GM12872 (cell line): ENCODE data around the gene GOSR1.

Source experiments
- TF ChIP-seq, protein P1 (sequence below): IDR thresholded peaks from 3 replicates; pipeline ENCODE4 v1.5.1; 2011; ENCODE audit warnings: low read depth, mild to moderate bottlenecking, low read length, moderate library complexity; ENCODE audit not compliant: insufficient read depth

The GOSR1 gene

DNA sequence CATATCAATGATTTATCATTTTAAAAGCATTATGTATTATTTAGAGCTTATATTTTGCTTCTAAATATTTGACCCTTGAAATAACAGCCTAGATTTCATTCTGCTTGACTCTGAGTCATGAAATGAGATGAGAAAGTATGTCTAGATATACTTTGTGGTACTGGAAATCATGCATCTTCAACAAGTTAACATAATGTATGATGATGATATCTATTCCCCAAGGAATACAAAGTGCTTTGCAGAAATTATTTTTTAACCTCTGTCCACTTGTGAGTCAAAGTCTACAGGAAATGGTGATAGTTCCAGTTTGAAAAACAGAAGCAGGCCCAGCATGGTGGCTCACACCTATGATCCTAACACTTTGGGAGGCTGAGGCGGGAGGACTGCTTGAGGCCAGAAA, 36.1 kb downstream of the GOSR1 start:
- TF ChIP-seq, protein P1, sequence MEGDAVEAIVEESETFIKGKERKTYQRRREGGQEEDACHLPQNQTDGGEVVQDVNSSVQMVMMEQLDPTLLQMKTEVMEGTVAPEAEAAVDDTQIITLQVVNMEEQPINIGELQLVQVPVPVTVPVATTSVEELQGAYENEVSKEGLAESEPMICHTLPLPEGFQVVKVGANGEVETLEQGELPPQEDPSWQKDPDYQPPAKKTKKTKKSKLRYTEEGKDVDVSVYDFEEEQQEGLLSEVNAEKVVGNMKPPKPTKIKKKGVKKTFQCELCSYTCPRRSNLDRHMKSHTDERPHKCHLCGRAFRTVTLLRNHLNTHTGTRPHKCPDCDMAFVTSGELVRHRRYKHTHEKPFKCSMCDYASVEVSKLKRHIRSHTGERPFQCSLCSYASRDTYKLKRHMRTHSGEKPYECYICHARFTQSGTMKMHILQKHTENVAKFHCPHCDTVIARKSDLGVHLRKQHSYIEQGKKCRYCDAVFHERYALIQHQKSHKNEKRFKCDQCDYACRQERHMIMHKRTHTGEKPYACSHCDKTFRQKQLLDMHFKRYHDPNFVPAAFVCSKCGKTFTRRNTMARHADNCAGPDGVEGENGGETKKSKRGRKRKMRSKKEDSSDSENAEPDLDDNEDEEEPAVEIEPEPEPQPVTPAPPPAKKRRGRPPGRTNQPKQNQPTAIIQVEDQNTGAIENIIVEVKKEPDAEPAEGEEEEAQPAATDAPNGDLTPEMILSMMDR, result no peak

DNA sequence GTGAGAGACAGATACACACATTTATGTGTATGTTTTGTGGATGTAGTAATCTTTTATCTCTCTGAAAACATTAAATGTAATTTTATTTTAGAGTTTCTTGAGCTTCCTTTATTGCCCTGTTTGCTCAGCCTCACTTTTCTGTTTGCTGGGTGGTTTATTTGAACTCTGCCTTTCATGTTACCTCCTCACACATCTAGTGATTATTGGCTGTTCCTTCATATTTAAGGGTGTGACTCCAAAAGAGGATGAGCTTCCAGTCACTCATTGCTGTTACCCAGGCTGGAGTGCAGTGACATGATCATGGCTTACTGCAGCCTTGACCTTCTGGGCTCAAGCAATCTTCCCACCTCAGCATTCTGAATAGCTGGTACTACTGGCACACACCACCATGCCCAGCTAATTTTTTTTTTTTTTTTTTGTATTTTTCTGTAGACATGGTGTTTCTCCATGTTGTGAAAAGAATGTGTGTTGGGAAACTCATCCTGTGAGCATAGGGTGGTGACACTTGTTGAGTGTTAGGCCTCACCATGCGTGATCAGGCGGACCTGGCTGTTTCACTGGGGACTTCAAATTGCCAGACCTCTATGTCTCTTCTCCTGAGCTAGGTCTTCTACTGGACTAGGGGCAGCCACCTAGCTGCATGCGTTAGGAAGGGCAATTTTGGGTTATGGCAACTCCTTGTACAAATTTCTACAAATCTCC, 37.8 kb downstream of the GOSR1 start:
- TF ChIP-seq, protein P1, result no peak

DNA sequence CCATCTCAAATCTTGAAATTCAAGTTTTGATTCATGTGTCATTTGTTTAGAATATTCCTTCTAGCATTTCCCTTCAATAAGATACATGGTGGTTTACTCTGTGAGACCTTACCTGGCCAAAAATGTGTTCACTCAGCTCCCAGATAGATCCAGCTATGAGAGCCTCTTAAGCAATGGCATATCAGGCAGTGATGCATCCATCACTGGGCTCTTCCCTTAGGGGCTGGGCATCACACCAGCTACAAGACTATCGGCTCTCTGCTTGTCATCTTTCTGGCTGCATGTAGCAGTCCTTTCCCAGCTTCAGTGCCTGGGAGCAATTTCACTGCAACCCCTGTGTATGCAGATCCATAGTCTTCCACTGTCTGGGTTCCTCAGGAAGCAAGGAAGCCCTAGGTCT, 40.6 kb downstream of the GOSR1 start:
- TF ChIP-seq, protein P1, result no peak

DNA sequence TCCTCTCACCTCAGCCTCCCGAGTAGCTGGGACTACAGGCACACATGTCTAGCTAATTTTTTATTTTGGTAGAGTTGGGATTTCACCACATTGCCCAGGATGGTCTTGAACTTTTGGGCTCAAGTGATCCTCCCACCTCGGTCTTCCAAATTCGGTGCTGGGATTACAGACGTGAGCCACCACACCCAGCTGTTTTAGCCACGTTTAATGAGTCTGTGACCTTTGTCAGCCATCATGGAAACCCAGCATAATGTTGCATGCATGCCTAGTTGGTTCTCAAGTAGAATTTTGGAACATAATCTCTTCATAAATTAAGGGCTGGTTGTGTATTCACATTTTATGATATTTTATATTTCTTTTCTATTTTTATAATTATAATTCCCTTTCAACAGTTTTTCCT, 42.0 kb downstream of the GOSR1 start:
- TF ChIP-seq, protein P1, result no peak

DNA sequence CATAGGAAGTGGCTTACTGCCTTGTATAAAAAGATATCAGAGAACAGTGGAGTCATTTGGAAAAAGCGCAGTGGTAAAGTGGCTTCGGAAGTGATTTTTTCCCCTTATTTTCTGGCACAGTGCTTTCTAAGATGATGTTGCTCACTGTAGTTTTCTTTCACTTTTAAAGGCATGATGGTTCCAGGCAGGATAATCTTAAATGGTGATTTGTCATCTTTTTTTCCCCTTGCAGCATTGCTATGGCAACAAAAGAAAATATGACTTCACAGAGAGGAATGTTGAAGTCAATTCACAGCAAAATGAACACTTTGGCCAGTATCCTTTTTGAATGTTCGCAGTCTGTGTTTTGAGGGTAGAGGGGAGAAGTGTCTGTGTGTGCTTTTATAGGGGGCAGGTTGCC, 42.5 kb downstream of the GOSR1 start:
- TF ChIP-seq, protein P1, result no peak

DNA sequence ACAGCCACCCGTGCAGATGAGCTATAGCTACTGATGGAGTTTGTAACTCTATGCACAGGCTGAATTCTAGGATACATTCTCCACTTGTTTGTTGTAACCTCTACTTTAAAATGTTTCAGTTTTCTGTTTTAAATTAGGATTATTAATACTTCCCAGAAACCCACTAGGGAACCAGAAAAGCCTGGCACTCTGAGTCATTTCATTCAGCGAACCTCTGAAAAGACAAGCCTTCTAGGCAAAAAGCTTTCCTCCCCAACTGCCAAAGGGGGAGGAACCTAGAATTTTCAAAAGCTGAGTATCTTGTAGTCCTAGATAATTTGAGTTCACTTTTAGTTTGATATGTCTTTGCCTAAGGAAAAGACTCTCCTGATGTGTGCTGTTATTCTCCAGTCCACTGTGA, 43.2 kb downstream of the GOSR1 start:
- TF ChIP-seq, protein P1, result no peak

DNA sequence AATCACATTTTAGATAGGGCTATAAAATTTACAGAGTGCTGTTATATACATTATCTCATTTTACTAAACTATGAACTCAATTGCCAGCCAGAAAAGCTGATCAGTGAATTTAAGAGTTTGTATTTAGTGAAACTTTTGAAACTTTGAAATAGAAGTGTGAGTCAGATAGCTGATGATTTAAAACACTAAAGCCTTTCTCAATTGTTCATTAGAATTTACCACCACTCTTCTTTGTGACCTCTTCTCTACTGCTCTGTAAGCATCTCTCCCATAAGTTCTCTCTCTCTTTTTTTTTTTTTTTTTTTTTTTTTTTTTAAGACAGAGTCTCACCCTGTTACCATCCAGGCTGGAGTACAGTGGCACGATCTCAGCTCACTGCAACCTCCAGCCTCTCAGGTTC, 43.7 kb downstream of the GOSR1 start:
- TF ChIP-seq, protein P1, result no peak
